Measurements from ENCODE around the gene KLHL22. TPM values are rescaled to one million over a fixed set of nuclear protein-coding genes. Genes with fewer than 3 reads are reported as not detected.
"Not testable (repeated sequence)": the region's sequence is repeated elsewhere in the genome, so short reads cannot be mapped to it uniquely, and the experiment has no call there.

KLHL22 gene
- total RNA-seq, 1 donor from 2014 or later: 14.9 TPM

- no peak for DNase-seq (ENCODE audit: low read depth in 2 of 2)
These were observed 92.4 kb downstream of the KLHL22 start for GRCh38 chr22:20402960-20403778.

- DNase-seq (ENCODE audit: low read depth in 2 of 2): no peak
These were observed 94.1 kb downstream of the KLHL22 start for GRCh38 chr22:20401376-20402014.

GRCh38 chr22:20400606-20401375 lies 94.8 kb downstream of the KLHL22 start:
- no peak for DNase-seq (ENCODE audit: low read depth in 2 of 2)

- no peak for DNase-seq (ENCODE audit: low read depth in 2 of 2)
These were observed 95.6 kb downstream of the KLHL22 start for GRCh38 chr22:20399866-20400605.

GRCh38 chr22:20398420-20398819 lies 97.2 kb downstream of the KLHL22 start:
- no peak for DNase-seq (ENCODE audit: low read depth in 2 of 2)

- DNase-seq (ENCODE audit: low read depth in 2 of 2): no peak
These were observed 98.1 kb downstream of the KLHL22 start for GRCh38 chr22:20397498-20397897.

- DNase-seq (ENCODE audit: low read depth in 2 of 2): no peak
These were observed 99.0 kb downstream of the KLHL22 start for GRCh38 chr22:20396639-20397038.

- no peak for DNase-seq (ENCODE audit: low read depth in 2 of 2)
These were observed 99.7 kb downstream of the KLHL22 start for GRCh38 chr22:20395907-20396287.

- no peak for DNase-seq (ENCODE audit: low read depth in 2 of 2)
These were observed 100.3 kb downstream of the KLHL22 start for GRCh38 chr22:20395181-20395906.

GRCh38 chr22:20393705-20394476 lies 101.7 kb downstream of the KLHL22 start, which contains the start of gene ZNF74:
TSS of gene ZNF74 (plus strand) at chr22:20394151. CDS start at chr22:20394629, 478 bp downstream.
- DNase-seq (ENCODE audit: low read depth in 2 of 2): peak; percentile 75 to 89

- no peak for DNase-seq (ENCODE audit: low read depth in 2 of 2)
These were observed 102.5 kb downstream of the KLHL22 start for GRCh38 chr22:20392983-20393704.

- DNase-seq (ENCODE audit: low read depth in 2 of 2): not testable (repeated sequence)
These were observed 103.2 kb downstream of the KLHL22 start for GRCh38 chr22:20392365-20392881.

Other genes with a start within 250 kb of the KLHL22 start
- gene RTN4R, start 227.5 kb downstream of the KLHL22 start, total RNA-seq: 1.2 and 2.3 TPM in 2 replicates
- 33.9 and 59.7 TPM in 2 replicates for gene DGCR6L, start 175.7 kb downstream of the KLHL22 start, total RNA-seq
- gene ZNF74, start 101.6 kb downstream of the KLHL22 start, total RNA-seq: 10.0 and 15.7 TPM in 2 replicates
- 4.6 and 7.1 TPM in 2 replicates for gene SCARF2, start 58.0 kb downstream of the KLHL22 start, total RNA-seq
- gene MED15, start 11.8 kb upstream of the KLHL22 start, total RNA-seq: 21.3 and 29.5 TPM in 2 replicates

All from dermis microvascular lymphatic vessel endothelial cell (primary cell).